HEK293T (cell line): ENCODE data around the gene SCAF1.

ENCODE experiments used
- CTCF ChIA-PET: fragments of 350-600 bp; formaldehyde crosslinking; extraction: SDS; loops from one replicate; lab custom pipeline; 2021; ENCODE audit warnings: antibody characterized with exemption, inconsistent platforms; lab: Yijun Ruan, JAX
- POLR2A ChIA-PET: fragments of 350-600 bp; formaldehyde crosslinking; extraction: SDS; loops from one replicate; lab custom pipeline; 2020; ENCODE audit warnings: antibody characterized with exemption, inconsistent platforms; lab: Yijun Ruan, JAX
- DNase-seq: peaks from one replicate; pipeline ENCODE4 v3.0.0; 2012; ENCODE audit warnings: mixed read lengths; ENCODE audit errors: extremely low spot score
- ARNT ChIP-seq: fragments of 450-650 bp; IDR thresholded peaks from 2 replicates; pipeline ENCODE4 v1.6.1; 2017; ENCODE audit warnings: mild to moderate bottlenecking
- BHLHE40 ChIP-seq: fragments of 450-650 bp; IDR thresholded peaks from 2 replicates; pipeline ENCODE4 v1.6.1; 2016; ENCODE audit warnings: mild to moderate bottlenecking, moderate library complexity, borderline replicate concordance
- CTBP1 ChIP-seq: fragments of 450-650 bp; IDR thresholded peaks from 2 replicates; pipeline ENCODE4 v1.6.1; 2016; ENCODE audit warnings: borderline replicate concordance
- ELF4 ChIP-seq: fragments of 450-650 bp; IDR thresholded peaks from 2 replicates; pipeline ENCODE4 v1.6.1; 2017; ENCODE audit warnings: antibody characterized with exemption
- FOXA1 ChIP-seq: fragments of 450-650 bp; IDR thresholded peaks from 2 replicates; pipeline ENCODE4 v1.6.1; 2016; ENCODE audit warnings: mild to moderate bottlenecking
- FOXK2 ChIP-seq: fragments of 450-650 bp; IDR thresholded peaks from 2 replicates; pipeline ENCODE4 v1.6.1; 2016; ENCODE audit warnings: mild to moderate bottlenecking
- FOXM1 ChIP-seq: fragments of 450-650 bp; IDR thresholded peaks from 2 replicates; pipeline ENCODE4 v1.6.1; 2017; ENCODE audit warnings: mild to moderate bottlenecking, borderline replicate concordance
- HDGF ChIP-seq: fragments of 450-650 bp; IDR thresholded peaks from 2 replicates; pipeline ENCODE4 v1.6.1; 2017; ENCODE audit warnings: antibody characterized with exemption, borderline replicate concordance
- L3MBTL2 ChIP-seq: fragments of 450-650 bp; conservative IDR thresholded peaks from 2 replicates; pipeline ENCODE4 v1.6.1; 2016; ENCODE audit warnings: mild to moderate bottlenecking
- LEF1 ChIP-seq: fragments of 450-650 bp; IDR thresholded peaks from 2 replicates; pipeline ENCODE4 v1.6.1; 2017; ENCODE audit warnings: mild to moderate bottlenecking, borderline replicate concordance
- NFRKB ChIP-seq: fragments of 450-650 bp; IDR thresholded peaks from 2 replicates; pipeline ENCODE4 v1.6.1; 2016; ENCODE audit warnings: mild to moderate bottlenecking, moderate library complexity
- PKNOX1 ChIP-seq: fragments of 450-650 bp; IDR thresholded peaks from 2 replicates; pipeline ENCODE4 v1.6.1; 2016
- SP1 ChIP-seq: fragments of 450-650 bp; IDR thresholded peaks from 2 replicates; pipeline ENCODE4 v1.6.1; 2017
- SUZ12 ChIP-seq: fragments of 450-650 bp; IDR thresholded peaks from 2 replicates; pipeline ENCODE4 v1.6.1; 2016; ENCODE audit warnings: mild to moderate bottlenecking
- TARDBP ChIP-seq: fragments of 450-650 bp; IDR thresholded peaks from 2 replicates; pipeline ENCODE4 v1.6.1; 2016
- ZNF384 ChIP-seq: fragments of 450-650 bp; IDR thresholded peaks from 2 replicates; pipeline ENCODE4 v1.6.1; 2016

The SCAF1 gene

DNA sequence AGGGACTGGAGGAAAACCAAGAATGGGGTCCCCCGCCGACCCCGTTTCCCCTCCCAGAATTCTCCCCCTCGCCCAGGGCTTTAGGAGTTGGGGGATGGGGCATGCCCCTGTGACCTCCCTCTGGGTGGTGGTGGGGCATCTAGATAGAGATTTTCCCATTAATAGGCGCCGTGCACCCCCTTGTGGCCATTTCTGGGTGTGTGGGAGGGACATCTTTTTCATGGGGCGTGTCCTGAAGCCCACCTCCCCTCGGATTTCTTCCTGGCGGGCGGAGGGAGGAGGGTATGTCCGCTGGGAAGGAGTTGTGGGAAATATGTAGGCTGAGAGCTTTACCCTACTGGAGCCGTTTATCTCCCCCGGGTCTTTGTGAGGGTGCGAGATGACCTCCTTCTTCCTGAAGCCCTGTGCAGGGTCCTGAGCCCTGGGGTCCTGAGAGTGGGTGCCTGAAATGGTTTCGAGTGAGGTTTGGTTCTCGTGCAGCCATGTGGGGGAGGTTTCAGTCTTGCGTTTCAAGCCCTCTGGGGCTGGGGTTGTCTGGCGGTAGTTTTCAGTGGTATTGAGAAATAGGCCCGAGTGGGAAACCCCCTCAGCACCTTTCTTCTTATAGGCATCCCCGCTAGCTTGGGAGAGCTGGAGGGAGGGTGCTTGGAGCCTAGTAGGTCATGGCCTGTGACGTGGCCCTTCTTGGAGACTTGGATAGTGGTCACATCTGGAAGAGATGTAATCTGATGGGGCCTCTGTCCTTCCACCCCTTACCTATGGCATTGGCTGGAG is 36.1 kb downstream of the SCAF1 start:
- ChIA-PET CTCF (interaction anchor here (0.6 to 2.5 kb wide), 5 partner anchors 13 to 272 kb away, joined by 3 to 8 read pairs (median 5); partner anchors contain the start of genes BCL2L12, IRF3 and RRAS), POLR2A (interaction anchor here (1.4 to 3.7 kb wide), 4 partner anchors 12 to 97 kb away, joined by 4 to 44 read pairs (median 10); partner anchors contain the start of genes BCL2L12, IRF3, NOSIP and PRRG2)
- TF ChIP-seq FOXK2 (no peak), FOXA1 (no peak), ZNF384 (no peak), BHLHE40 (no peak), L3MBTL2 (no peak), SUZ12 (no peak), FOXM1 (no peak), PKNOX1 (no peak), LEF1 (no peak), TARDBP (no peak), ELF4 (no peak), HDGF (no peak), NFRKB (no peak), SP1 (no peak), ARNT (no peak), CTBP1 (no peak)
- DNase-seq: peak; percentile 53

- ChIA-PET CTCF (interaction anchor here (0.5 to 2.0 kb wide), 8 partner anchors 9 to 639 kb away, joined by 3 to 6 read pairs (median 4); partner anchors contain the start of genes BCL2L12 and IRF3), POLR2A (interaction anchor here (0.5 to 1.6 kb wide), 5 partner anchors 12 to 121 kb away, joined by 3 to 5 read pairs (median 3); partner anchors contain the start of genes RRAS and SCAF1)
- TF ChIP-seq ZNF384: no peak
- TF ChIP-seq ARNT: no peak
- no peak for TF ChIP-seq FOXM1
- no peak for TF ChIP-seq SP1
- TF ChIP-seq L3MBTL2: no peak
- no peak for DNase-seq
Measured at GRCh38 chr19:49678985-49679770, 37.2 kb downstream of the SCAF1 start.

GRCh38 chr19:49679771-49680413 is 37.9 kb downstream of the SCAF1 start:
- CTCF ChIA-PET: interaction anchor here (0.7 to 2.0 kb wide), 5 partner anchors 9 to 204 kb away, joined by 3 to 6 read pairs (median 4); no protein-coding TSS in a partner anchor
- POLR2A ChIA-PET: interaction anchor here (0.6 to 1.0 kb wide), 2 partner anchors 38 to 123 kb away, joined by 3 read pairs; partner anchors contain the start of gene SCAF1
- TF ChIP-seq FOXA1 (no peak), SP1 (no peak), SUZ12 (no peak), NFRKB (no peak), FOXM1 (no peak), LEF1 (no peak), ZNF384 (no peak), ELF4 (no peak), PKNOX1 (no peak), HDGF (no peak), FOXK2 (no peak), BHLHE40 (no peak), ARNT (no peak), L3MBTL2 (no peak), CTBP1 (no peak), TARDBP (no peak)
- no peak for DNase-seq

DNA sequence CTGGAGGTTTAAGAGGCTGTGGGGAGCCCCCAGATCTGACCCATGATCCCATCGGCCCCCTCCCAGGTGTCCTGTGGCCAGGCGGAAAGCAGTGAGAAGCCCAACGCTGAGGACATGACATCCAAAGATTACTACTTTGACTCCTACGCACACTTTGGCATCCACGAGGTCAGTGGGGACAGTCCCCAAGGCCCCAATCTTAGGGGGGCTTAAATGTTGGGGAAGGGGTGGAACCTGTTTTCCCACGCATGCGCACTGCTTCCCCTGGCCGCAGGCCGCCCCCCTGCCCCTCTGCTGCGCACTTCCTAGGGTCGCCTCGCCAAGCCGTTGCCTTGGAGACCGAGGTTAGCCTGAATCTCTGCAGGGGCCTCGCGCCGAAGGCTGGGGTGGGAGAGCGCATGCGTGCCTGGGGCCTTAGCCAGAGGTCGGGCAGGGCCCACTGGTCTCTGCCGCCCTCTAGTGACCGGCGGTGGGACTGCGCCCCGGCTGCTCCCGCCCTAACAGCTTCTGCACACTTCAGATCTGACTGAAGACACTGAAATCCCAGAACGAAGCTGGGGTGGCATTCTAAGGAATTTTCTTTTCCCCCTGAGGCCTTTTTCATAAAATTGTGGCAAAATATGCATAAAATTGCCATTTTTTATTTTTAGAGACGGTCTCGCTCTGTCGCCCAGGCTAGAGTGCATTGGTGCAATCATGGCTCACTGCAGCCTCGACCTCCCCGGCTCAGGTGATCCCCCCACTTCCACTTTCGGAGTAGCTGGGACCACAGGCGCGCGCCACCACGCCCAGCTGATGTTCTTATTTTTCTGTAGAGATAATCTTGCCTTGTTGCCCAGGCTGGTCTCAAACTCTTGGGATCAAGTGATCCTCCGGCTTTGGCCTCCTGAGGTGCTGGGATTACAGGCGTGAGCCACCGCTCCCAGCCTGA is 38.7 kb downstream of the SCAF1 start:
- ChIA-PET POLR2A (interaction anchor here (0.6 kb wide), 1 partner anchor 122 kb away, joined by 3 read pairs; no protein-coding TSS in a partner anchor), CTCF (interaction anchor here (0.5 to 1.2 kb wide), 4 partner anchors 16 to 134 kb away, joined by 3 to 4 read pairs (median 4); partner anchors contain the start of genes BCL2L12, IRF3 and RRAS)
- DNase-seq: peak; percentile 91
- no peak for TF ChIP-seq SUZ12
- no peak for TF ChIP-seq HDGF
- no peak for TF ChIP-seq CTBP1
- no peak for TF ChIP-seq BHLHE40
- no peak for TF ChIP-seq NFRKB
- TF ChIP-seq ARNT: no peak

GRCh38 chr19:49681830-49682229 is 39.8 kb downstream of the SCAF1 start:
- POLR2A ChIA-PET: no interaction called here
- no peak for DNase-seq
- CTCF ChIA-PET: no interaction called here
- TF ChIP-seq PKNOX1 (no peak), LEF1 (no peak), ELF4 (no peak), FOXA1 (no peak), FOXK2 (no peak), TARDBP (no peak), ZNF384 (no peak), NFRKB (no peak), FOXM1 (no peak), L3MBTL2 (no peak), CTBP1 (no peak), BHLHE40 (no peak), ARNT (no peak), SUZ12 (no peak), HDGF (no peak), SP1 (no peak)
